Measurements from ENCODE around the gene KRT83.
"Not testable (repeated sequence)": the region's sequence is repeated elsewhere in the genome, so short reads cannot be mapped to it uniquely, and the experiment has no call there.

KRT83 gene

GRCh38 chr12:52332381-52332780, 11.2 kb upstream of the KRT83 start:
- DNase-seq (ENCODE audit: low read depth, low spot score), result no peak

GRCh38 chr12:52331833-52332232, 10.6 kb upstream of the KRT83 start:
- DNase-seq (ENCODE audit: low read depth, low spot score), result no peak

GRCh38 chr12:52331039-52331438, 9.8 kb upstream of the KRT83 start:
- no peak for DNase-seq (ENCODE audit: low read depth, low spot score)

- DNase-seq (ENCODE audit: low read depth, low spot score), result no peak
These were observed 6.8 kb upstream of the KRT83 start for GRCh38 chr12:52327830-52328500.

GRCh38 chr12:52327052-52327829, 6.0 kb upstream of the KRT83 start:
- peak; percentile 46 for DNase-seq (ENCODE audit: low read depth, low spot score)

GRCh38 chr12:52324153-52324444, 2.9 kb upstream of the KRT83 start:
- no peak for DNase-seq (ENCODE audit: low read depth, low spot score)

GRCh38 chr12:52323416-52324152, 2.4 kb upstream of the KRT83 start:
- no peak for DNase-seq (ENCODE audit: low read depth, low spot score)

- DNase-seq (ENCODE audit: low read depth, low spot score), result no peak
These were observed 1.8 kb upstream of the KRT83 start for GRCh38 chr12:52323001-52323400.

GRCh38 chr12:52322069-52322468, 871 bp upstream of the KRT83 start:
- no peak for DNase-seq (ENCODE audit: low read depth, low spot score)

- no peak for DNase-seq (ENCODE audit: low read depth, low spot score)
These were observed 220 bp upstream of the KRT83 start for GRCh38 chr12:52321418-52321817.

- DNase-seq (ENCODE audit: low read depth, low spot score), result no peak
These were observed 2.1 kb downstream of the KRT83 start for GRCh38 chr12:52319097-52319496.

- no peak for DNase-seq (ENCODE audit: low read depth, low spot score)
These were observed 2.8 kb downstream of the KRT83 start for GRCh38 chr12:52318241-52318990.

GRCh38 chr12:52317468-52318052, 3.6 kb downstream of the KRT83 start:
- DNase-seq (ENCODE audit: low read depth, low spot score), result no peak

- DNase-seq (ENCODE audit: low read depth, low spot score), result no peak
These were observed 4.5 kb downstream of the KRT83 start for GRCh38 chr12:52316701-52317100.

GRCh38 chr12:52316290-52316689, 4.9 kb downstream of the KRT83 start:
- no peak for DNase-seq (ENCODE audit: low read depth, low spot score)

- not testable (repeated sequence) for DNase-seq (ENCODE audit: low read depth, low spot score)
These were observed 5.5 kb downstream of the KRT83 start for GRCh38 chr12:52315721-52316120.

- no peak for DNase-seq (ENCODE audit: low read depth, low spot score)
These were observed 6.7 kb downstream of the KRT83 start for GRCh38 chr12:52314511-52314910.

- no peak for DNase-seq (ENCODE audit: low read depth, low spot score)
These were observed 7.3 kb downstream of the KRT83 start for GRCh38 chr12:52313926-52314325.

- no peak for DNase-seq (ENCODE audit: low read depth, low spot score)
These were observed 7.7 kb downstream of the KRT83 start for GRCh38 chr12:52313461-52313860.

GRCh38 chr12:52312086-52312485, 9.1 kb downstream of the KRT83 start:
- DNase-seq (ENCODE audit: low read depth, low spot score), result no peak

- DNase-seq (ENCODE audit: low read depth, low spot score), result no peak
These were observed 9.9 kb downstream of the KRT83 start for GRCh38 chr12:52311285-52311648.

All from activated naive CD8-positive, alpha-beta T cell treated with anti-CD3 and anti-CD28 coated beads, Interleukin-2, amount 50 U/mL, for 16 hours (primary cell).